GM12878 (cell line): ENCODE data around the gene BAG1. TPM values are rescaled to one million over a fixed set of nuclear protein-coding genes. Genes with fewer than 3 reads are reported as not detected.

Experiments used
- ATAC-seq: fragments of 200-7000 bp; cut with Tn5 transposase; 3 replicates; pipeline ENCODE4 v1.9.1; 2020; ENCODE audit warnings: mild to moderate bottlenecking, moderate library complexity
- BruUV-seq: library from RNA; stranded (reverse); fragments of 400-500 nt; replicated peaks from 2 replicates; lab custom pipeline; 2021; lab: Mats Ljungman, UMichigan
- CTCF ChIA-PET: fragments of 300-600 bp; sonication (Branson Sonifier 250); formaldehyde crosslinking; extraction: SDS; loops from one replicate; lab custom pipeline; 2021; ENCODE audit warnings: inconsistent platforms; lab: Yijun Ruan, JAX
- POLR2A ChIA-PET: fragments of 350-600 bp; formaldehyde crosslinking; extraction: SDS; loops from one replicate; lab custom pipeline; 2021; ENCODE audit warnings: inconsistent platforms; lab: Charles Lee
- RAD21 ChIA-PET: fragments of 300-600 bp; sonication (Branson Sonifier 250); formaldehyde crosslinking; loops from one replicate; lab custom pipeline; 2023; ENCODE audit warnings: antibody characterized with exemption; ENCODE audit not compliant: unreplicated experiment; lab: Charles Lee
- SMC1A ChIA-PET: fragments of 300-600 bp; sonication (Branson Sonifier 250); formaldehyde crosslinking; loops from one replicate; lab custom pipeline; 2023; ENCODE audit not compliant: unreplicated experiment, uncharacterized antibody; lab: Charles Lee
- DNase-seq: peaks from one replicate; pipeline ENCODE4 v3.0.0-alpha.2; 2011; ENCODE audit warnings: low read depth, low spot score
- FAIRE-seq: peaks from 3 replicates; lab custom pipeline; 2011; peaks lifted over from hg19 to GRCh38; lab: Jason Lieb, UNC
- H2AFZ ChIP-seq: 2 replicates; pipeline ENCODE4 v1.6.0; 2011; ENCODE audit warnings: low read depth, low read length, control low read depth; ENCODE audit not compliant: control insufficient read depth
- H3K27ac ChIP-seq: 2 replicates; pipeline ENCODE4 v1.5.1; 2011; ENCODE audit warnings: control low read depth; ENCODE audit not compliant: control insufficient read depth, insufficient read depth
- H3K27me3 ChIP-seq, 2 experiments: replicated peaks in 1 of 2; 2 replicates each; pipeline versions ENCODE4 v1.6.0 to v1.6.1; 2011; ENCODE audit warnings: low read length in 1 of 2; ENCODE audit not compliant: control insufficient read depth in 2 of 2, insufficient read depth in 2 of 2
- H3K36me3 ChIP-seq, 2 experiments: 2 replicates each; pipeline ENCODE4 v1.5.1; 2011; ENCODE audit warnings: low read length in 1 of 2; ENCODE audit not compliant: control insufficient read depth in 2 of 2, insufficient read depth in 2 of 2
- H3K4me1 ChIP-seq: 2 replicates; pipeline ENCODE4 v1.6.1; 2011; ENCODE audit warnings: mild to moderate bottlenecking, low read length, moderate library complexity, mixed read lengths; ENCODE audit not compliant: control insufficient read depth, insufficient read depth
- H3K4me2 ChIP-seq: 2 replicates; pipeline ENCODE4 v1.6.0; 2011; ENCODE audit warnings: control low read depth; ENCODE audit not compliant: control insufficient read depth, insufficient read depth
- H3K4me3 ChIP-seq: fragments of 200-600 bp; sonication (generic); 2 replicates; pipeline ENCODE4 v1.5.1; 2016
- H3K79me2 ChIP-seq: 2 replicates; pipeline ENCODE4 v1.6.0; 2011; ENCODE audit warnings: low read length; ENCODE audit not compliant: control insufficient read depth, insufficient read depth
- H3K9ac ChIP-seq: 2 replicates; pipeline ENCODE4 v1.8.0; 2011; ENCODE audit warnings: low read length, control low read depth, mixed read lengths; ENCODE audit not compliant: control insufficient read depth, insufficient read depth
- H3K9me3 ChIP-seq: replicated peaks from 3 replicates; pipeline ENCODE4 v1.5.1; 2011; ENCODE audit warnings: mild to moderate bottlenecking, low read length; ENCODE audit not compliant: control insufficient read depth, insufficient read depth
- H4K20me1 ChIP-seq: 2 replicates; pipeline ENCODE4 v1.6.0; 2011; ENCODE audit not compliant: control insufficient read depth, insufficient read depth
- ATF2 ChIP-seq: IDR thresholded peaks from 2 replicates; pipeline ENCODE4 v1.6.1; 2012; ENCODE audit warnings: low read length, inconsistent platforms
- CEBPZ ChIP-seq: fragments of 150-350 bp; IDR thresholded peaks from 2 replicates; pipeline ENCODE4 v1.6.1; 2016; ENCODE audit warnings: low read depth, low read length
- CHD4 ChIP-seq: fragments of 200-600 bp; sonication (generic); IDR thresholded peaks from 2 replicates; pipeline ENCODE4 v1.6.1; 2016; ENCODE audit warnings: mild to moderate bottlenecking
- E2F4 ChIP-seq: IDR thresholded peaks from 2 replicates; pipeline ENCODE4 v1.6.1; 2012; ENCODE audit warnings: low read depth, low read length, improper control_type of control experiment
- EP300 ChIP-seq, 2 experiments: fragments of 150-350 bp in 1 of 2; IDR thresholded peaks; 2 replicates each; pipeline ENCODE4 v1.6.1; 2011 to 2012; ENCODE audit warnings: low read depth in 2 of 2, low read length in 2 of 2, borderline replicate concordance in 1 of 2, improper control_type of control experiment in 1 of 2, inconsistent platforms in 1 of 2; ENCODE audit not compliant: control insufficient read depth in 1 of 2
- FOXK2 ChIP-seq: fragments of 450-650 bp; IDR thresholded peaks from 2 replicates; pipeline ENCODE4 v1.6.1; 2017; ENCODE audit warnings: mild to moderate bottlenecking, moderate library complexity
- IRF4 ChIP-seq: IDR thresholded peaks from 2 replicates; pipeline ENCODE4 v1.6.1; 2011; ENCODE audit warnings: low read depth, low read length
- IRF5 ChIP-seq: fragments of 450-650 bp; IDR thresholded peaks from 2 replicates; pipeline ENCODE4 v1.6.1; 2017; ENCODE audit warnings: borderline replicate concordance
- JUNB ChIP-seq: IDR thresholded peaks from 2 replicates; pipeline ENCODE4 v1.6.1; 2016; ENCODE audit warnings: antibody characterized with exemption, mild to moderate bottlenecking
- PBX3 ChIP-seq: IDR thresholded peaks from 2 replicates; pipeline ENCODE4 v1.6.1; 2011; ENCODE audit warnings: mild to moderate bottlenecking, low read depth, low read length, moderate library complexity; ENCODE audit not compliant: insufficient replicate concordance
- POLR2AphosphoS2 ChIP-seq: IDR thresholded peaks from 2 replicates; pipeline ENCODE4 v1.6.1; 2011; ENCODE audit warnings: low read depth, mild to moderate bottlenecking, low read length, improper control_type of control experiment, moderate library complexity
- RAD51 ChIP-seq: fragments of 450-650 bp; IDR thresholded peaks from 2 replicates; pipeline ENCODE4 v1.6.1; 2016; ENCODE audit warnings: moderate library complexity, mild to moderate bottlenecking, inconsistent platforms
- SIX5 ChIP-seq: IDR thresholded peaks from 2 replicates; pipeline ENCODE4 v1.6.1; 2011; ENCODE audit warnings: mild to moderate bottlenecking, low read depth, low read length, moderate library complexity; ENCODE audit not compliant: severe bottlenecking
- SMC3 ChIP-seq: IDR thresholded peaks from 2 replicates; pipeline ENCODE4 v1.6.1; 2011; ENCODE audit warnings: low read length, improper control_type of control experiment, borderline replicate concordance
- YBX1 ChIP-seq: fragments of 450-650 bp; IDR thresholded peaks from 2 replicates; pipeline ENCODE4 v1.6.1; 2016; ENCODE audit warnings: antibody characterized with exemption
- ZZZ3 ChIP-seq: IDR thresholded peaks from 2 replicates; pipeline ENCODE4 v1.6.1; 2011; ENCODE audit warnings: low read depth; ENCODE audit not compliant: control insufficient read depth, insufficient read length
- WGBS: methylation state at CpG from one replicate; pipeline ENCODE4 v1.1.6; 2016; ENCODE audit warnings: low lambda C conversion rate; ENCODE audit not compliant: insufficient replicate concordance, insufficient coverage; ENCODE audit errors: missing lambda C conversion rate; 5-methylcytosine and 5-hydroxymethylcytosine counted together
- in situ Hi-C: fragments of 300-500 bp; cut with MboI; formaldehyde crosslinking; loops from 9 replicates; pipeline ENCODE4 v1.14.3; 2018; ENCODE audit warnings: mixed read lengths
- intact Hi-C: fragments of 100-400 bp; cut with micrococcal nuclease; formaldehyde crosslinking; loops from one replicate; pipeline ENCODE4 v1.14.2; 2022; ENCODE audit not compliant: unreplicated experiment
- polyA plus RNA-seq, 11 experiments: library from polyadenylated mRNA; depleted of rRNA in 4 of 11; unstranded in 6 of 11; stranded (reverse) in 5 of 11; fragments of >200 nt; fragmentation: Nextera tagmentation in 4 of 11; fragmentation: Illumina TruSeq in 1 of 11; extraction: Ambion mirVana in 4 of 11; extraction: Trizol in 1 of 11; gene quantifications; 1 replicate in 1 of 11; 2 replicates in 10 of 11; pipeline versions ENCODE4 v1.2.1 to v1.2.3, GENCODE V29; 2011 to 2016; ENCODE audit warnings: inconsistent platforms in 2 of 11, missing spikeins in 2 of 11, low read depth in 1 of 11
- total RNA-seq, 4 experiments: library from RNA; depleted of rRNA in 3 of 4; stranded (reverse); fragments of >200 nt in 3 of 4; fragmentation: Illumina TruSeq in 1 of 4; extraction: Trizol in 1 of 4; gene quantifications; 2 replicates each; pipeline versions ENCODE4 v1.2.1 to v1.2.3, GENCODE V29; 2013 to 2021
- TF ChIP-seq, protein P1 (sequence below): IDR thresholded peaks from 2 replicates; pipeline ENCODE4 v1.6.1; 2012; ENCODE audit warnings: low read depth, low read length, improper control_type of control experiment

The BAG1 gene
- total and polyA plus RNA-seq, 10 of the 15 experiments (the other 5 are each of a cell fraction or from before 2014, with no cell fraction given): 11.6 to 135 (median 68.9) TPM

DNA sequence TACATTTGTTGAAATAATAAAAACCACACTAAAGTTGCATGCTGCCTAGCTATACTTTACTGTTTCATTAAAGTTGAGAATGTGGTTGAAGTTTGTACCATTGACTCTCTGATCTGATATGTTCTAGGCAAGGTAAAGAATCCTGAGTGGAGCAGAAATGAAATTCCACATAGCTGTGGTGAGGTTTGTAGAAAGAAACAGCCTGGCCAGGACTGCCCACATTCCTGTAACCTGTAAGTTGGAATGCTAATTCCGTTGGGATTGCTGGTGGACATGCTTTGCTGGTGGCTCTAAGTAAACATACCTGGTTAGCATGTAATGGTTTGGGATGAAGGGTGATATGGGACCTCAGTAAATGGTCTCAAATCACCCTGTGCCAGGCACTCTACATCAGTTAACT lies 42.6 kb upstream of the BAG1 start:
- WGBS: 95% methylated on average over 1 of the region's 1 CpG
- H2AFZ ChIP-seq: no peak overlapping the region
- SMC1A ChIA-PET: no interaction called here
- H3K79me2 ChIP-seq: peaks cover 2% of the 10 kb centered on the region
- CTCF ChIA-PET: interaction anchor here (1.0 to 1.2 kb wide), 2 partner anchors 10 to 73 kb away, joined by 3 read pairs; no protein-coding TSS in a partner anchor
- RAD21 ChIA-PET: no interaction called here
- no peak for TF ChIP-seq ZZZ3
- no peak for TF ChIP-seq RAD51
- no peak for TF ChIP-seq EP300 (IDR thresholded peaks at IDR 0.05; ENCODE audit: borderline replicate concordance in 1 of 2, control insufficient read depth in 1 of 2, low read depth in 2 of 2, low read length in 2 of 2)
- no peak for TF ChIP-seq IRF4
- no peak for TF ChIP-seq YBX1
- TF ChIP-seq IRF5: no peak
- no peak for TF ChIP-seq ATF2
- TF ChIP-seq SMC3: no peak
- no peak for TF ChIP-seq SIX5
- TF ChIP-seq JUNB: no peak
- no peak for TF ChIP-seq E2F4
- no peak for TF ChIP-seq POLR2AphosphoS2
- TF ChIP-seq PBX3: no peak
- TF ChIP-seq CEBPZ: no peak
- no peak for TF ChIP-seq CHD4
- no peak for TF ChIP-seq FOXK2
- TF ChIP-seq, protein P1, sequence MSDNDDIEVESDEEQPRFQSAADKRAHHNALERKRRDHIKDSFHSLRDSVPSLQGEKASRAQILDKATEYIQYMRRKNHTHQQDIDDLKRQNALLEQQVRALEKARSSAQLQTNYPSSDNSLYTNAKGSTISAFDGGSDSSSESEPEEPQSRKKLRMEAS: no peak
- BruUV-seq: no TSS peak
- no peaks in the 10 kb centered on the region for H4K20me1 ChIP-seq
- no peak for ATAC-seq
- DNase-seq: no peak
- no peak overlapping the region for H3K4me2 ChIP-seq
- in situ Hi-C loops: no loop called here
- no peak overlapping the region for H3K4me3 ChIP-seq
- H3K9ac ChIP-seq: no peak overlapping the region
- H3K9me3 ChIP-seq: no peaks in the 10 kb centered on the region
- POLR2A ChIA-PET: no interaction called here
- peaks cover 15% of the 10 kb centered on the region for H3K4me1 ChIP-seq
- peaks cover 14 to 52% of the 10 kb centered on the region in 2 experiments for H3K36me3 ChIP-seq
- no peaks in the 10 kb centered on the region for H3K27me3 ChIP-seq
- no peak overlapping the region for H3K27ac ChIP-seq
- FAIRE-seq: no peak
- intact Hi-C loops: no loop called here
